Measurements from ENCODE around the gene LPCAT3.
"Not testable (repeated sequence)": the region's sequence is repeated elsewhere in the genome, so short reads cannot be mapped to it uniquely, and the experiment has no call there.

LPCAT3 gene, protein sequence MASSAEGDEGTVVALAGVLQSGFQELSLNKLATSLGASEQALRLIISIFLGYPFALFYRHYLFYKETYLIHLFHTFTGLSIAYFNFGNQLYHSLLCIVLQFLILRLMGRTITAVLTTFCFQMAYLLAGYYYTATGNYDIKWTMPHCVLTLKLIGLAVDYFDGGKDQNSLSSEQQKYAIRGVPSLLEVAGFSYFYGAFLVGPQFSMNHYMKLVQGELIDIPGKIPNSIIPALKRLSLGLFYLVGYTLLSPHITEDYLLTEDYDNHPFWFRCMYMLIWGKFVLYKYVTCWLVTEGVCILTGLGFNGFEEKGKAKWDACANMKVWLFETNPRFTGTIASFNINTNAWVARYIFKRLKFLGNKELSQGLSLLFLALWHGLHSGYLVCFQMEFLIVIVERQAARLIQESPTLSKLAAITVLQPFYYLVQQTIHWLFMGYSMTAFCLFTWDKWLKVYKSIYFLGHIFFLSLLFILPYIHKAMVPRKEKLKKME

DNA sequence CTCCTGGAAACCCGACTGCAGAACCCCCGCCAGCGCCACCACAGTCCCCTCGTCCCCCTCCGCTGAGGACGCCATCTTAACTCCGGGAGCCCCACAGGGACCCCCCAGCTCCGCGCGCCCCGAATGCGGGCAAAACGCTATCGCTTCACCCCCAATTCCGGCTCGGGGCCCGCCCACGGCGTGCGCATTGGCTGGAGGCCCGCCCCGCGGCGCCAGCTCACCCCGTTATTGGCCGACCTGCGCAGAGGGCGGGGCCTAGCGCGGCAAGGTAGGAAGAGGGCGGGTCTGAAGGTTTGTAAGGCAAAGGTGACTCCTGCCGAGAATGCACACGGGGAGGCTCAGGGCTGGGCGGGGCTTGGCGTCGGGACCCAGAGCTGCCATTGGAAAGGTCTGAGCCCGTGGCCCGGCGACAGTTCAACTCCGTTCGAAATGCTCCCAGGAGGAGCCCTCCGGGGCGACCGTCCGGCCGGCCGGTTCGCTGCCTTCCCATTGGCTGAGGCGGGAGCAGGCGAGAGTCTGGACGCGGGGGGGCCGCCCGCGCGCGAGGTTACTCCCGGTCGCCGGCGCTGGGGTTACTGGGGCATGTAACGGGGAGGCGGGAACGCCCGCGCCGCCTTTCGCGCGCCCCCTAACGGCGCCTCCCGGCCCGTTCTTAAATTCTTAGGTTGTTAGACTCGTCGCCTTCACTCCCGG, at the start of gene LPCAT3:
Gene LPCAT3 (minus strand): TSS at position 127 of the 693 bp plus-strand sequence. CDS start 52 bp downstream, at position 75.
- peak; percentile 99 for DNase-seq

DNA sequence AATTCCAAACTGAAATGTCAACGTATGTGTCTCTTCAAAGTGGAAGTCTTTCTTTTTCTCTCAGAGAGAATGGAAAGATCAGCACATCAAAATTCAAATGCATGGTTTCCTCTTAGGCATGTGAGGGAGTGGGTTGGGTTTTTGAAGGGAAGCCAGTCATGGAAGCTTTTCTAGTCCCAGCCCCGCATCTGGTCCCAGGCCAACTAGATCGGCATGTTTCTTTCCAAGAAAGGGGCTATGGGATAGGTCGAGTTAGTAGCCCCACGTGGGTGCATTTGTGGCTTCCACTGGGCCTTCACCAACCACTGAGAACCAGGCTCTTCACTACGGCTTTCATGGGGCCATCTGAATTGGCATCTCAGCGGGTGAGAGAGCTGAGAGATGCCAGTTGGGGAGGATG, 48.8 kb upstream of the LPCAT3 start:
- DNase-seq, result no peak

DNA sequence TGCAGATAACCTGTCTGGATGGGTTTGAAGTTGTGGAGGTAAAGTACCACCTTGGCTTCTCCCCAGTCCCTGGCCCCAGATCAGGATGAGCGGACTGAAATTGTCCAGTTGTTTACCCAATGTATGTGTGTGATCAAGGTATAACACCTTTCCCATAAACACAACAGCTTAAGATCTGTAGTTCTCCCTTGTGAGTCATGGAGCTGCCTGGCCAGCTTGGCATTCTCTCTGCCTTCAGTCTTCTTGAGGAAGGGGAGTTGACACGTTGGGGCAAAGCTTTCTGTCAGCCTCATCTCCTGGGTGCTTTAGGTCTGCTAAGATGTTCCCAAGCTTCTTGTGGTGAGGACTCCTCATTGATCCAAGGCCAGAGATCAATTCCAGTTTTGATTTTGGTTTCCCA, 48.3 kb upstream of the LPCAT3 start:
- DNase-seq, result no peak

DNA sequence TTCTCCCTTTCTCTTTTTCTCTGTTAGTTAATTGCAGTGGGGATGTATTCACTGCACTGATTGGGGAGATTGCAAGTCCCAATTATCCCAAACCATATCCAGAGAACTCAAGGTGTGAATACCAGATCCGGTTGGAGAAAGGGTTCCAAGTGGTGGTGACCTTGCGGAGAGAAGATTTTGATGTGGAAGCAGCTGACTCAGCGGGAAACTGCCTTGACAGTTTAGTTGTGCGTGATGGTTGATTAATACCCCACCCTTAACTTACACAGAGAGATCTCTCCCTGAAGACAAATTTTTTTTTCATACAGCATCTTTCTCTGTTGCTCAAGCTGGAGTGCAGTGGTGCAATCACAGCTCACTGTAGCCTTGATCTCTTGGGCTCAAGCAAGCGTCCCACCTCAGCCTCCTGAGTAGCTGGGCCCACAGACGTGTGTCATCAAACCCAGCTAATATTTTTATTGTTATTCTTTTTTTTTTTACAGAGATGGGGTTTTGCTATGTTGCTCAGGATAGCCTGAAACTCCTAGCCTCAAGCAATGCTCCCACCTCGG, 46.9 kb upstream of the LPCAT3 start:
- DNase-seq, result no peak

DNA sequence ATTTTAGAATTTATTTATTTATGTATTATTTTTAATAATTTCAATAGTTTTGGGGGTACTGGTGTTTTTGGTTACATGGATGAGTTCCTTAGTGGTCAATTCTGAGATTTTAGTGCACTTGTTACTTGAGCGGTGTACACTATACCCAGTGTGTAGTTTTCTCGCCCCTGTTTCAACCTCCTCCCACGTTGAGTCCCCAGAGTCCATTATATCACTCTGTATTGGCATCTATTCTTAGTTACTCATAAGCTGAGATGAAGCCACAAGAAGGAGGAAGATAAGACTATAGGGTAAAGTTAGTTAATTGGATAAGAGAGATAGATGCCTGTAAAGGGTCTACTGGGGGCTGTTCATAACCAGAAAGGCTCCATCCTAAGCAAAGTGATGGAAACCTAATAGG, 46.2 kb upstream of the LPCAT3 start:
- no peak for DNase-seq

DNA sequence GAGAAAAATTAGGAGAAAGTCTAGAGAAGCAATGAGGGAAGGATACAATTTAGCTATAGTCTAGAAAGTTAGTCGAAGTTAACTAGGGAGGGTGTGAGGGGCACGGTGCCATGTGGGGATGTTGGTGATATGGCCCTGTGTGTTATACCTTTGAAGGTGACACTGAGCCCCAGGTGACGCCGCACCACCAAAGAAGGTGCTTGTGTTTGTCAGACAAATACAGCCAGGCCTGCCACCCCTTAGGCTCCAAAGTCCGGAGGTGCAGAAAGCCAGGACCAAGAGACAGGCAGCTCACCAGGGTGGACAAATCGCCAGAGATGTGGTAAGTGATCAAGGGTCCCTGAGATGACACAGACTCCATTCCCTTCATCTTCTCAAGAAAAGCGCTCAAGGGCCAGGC, 43.3 kb upstream of the LPCAT3 start:
- DNase-seq, result no peak

DNA sequence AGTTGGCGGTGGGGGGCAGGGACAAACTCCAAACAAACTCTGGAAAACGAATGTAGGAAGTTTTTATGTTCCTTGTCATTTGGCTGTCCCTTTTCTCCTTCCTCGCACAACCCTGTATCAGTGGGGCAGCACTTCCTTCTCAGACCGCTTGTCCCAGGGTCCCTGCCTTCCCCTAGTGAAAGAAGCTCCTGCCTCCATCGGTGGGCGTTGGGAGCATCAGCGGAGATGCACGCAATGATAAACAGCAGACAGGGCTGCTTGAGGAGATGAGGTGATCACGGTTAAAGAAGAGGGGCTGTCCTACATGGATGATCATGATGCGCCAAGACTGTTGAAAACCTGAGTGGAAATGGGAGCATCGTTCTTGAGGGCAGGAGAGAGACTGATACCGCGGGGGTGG, 42.9 kb upstream of the LPCAT3 start:
- no peak for DNase-seq

DNA sequence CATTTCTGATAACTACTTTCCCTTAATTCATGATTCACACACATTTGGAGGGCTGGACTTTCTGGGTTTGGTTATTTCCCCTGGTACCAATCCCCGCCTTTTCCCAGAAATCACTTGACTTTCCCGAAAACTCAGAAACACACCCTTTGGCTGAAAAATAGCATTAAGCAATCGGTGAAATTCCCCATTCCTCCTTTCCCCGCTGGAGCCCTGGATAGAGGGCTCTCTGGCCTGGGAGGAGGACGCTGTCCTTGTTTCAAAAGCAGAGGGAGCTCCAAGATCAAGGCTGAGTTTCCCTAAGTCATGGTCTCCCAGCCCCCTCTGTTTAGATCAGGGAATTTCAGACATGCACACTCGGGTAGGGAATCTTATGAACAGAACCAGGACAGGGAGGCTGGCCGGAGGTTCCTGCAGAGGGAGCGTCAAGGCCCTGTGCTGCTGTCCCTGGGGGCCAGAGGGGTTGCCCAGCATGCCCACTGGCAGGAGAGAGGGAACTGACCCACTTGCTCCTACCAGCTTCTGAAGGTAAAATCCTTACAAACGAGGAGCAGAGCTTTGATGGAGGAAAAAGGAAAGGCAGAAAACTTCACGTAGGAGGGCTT, 42.2 kb upstream of the LPCAT3 start, which contains the start of gene C1S:
Gene C1S (plus strand): TSS at position 366 of the 602 bp plus-strand sequence. CDS start 1,195 bp downstream, outside the sequence.
- DNase-seq, result no peak

DNA sequence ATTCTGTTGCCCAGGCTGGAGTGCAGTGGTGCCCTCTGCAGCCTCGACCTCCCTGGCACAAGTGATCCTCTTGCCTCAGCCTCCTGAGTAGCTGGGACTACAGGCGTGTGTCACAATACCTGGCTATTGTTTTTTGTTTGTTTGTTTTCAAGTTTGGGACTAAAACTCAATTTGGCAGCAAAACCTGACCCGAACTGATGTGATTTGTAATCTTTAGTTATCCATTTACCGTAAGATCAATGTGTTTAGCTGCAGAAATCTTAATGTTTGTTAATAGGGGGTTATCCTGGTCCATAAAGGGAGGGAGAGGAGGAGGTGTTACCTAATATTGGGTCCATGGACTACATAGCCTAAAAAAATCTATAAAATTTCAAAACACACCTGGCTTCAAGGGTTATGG, 41.5 kb upstream of the LPCAT3 start:
- no peak for DNase-seq

DNA sequence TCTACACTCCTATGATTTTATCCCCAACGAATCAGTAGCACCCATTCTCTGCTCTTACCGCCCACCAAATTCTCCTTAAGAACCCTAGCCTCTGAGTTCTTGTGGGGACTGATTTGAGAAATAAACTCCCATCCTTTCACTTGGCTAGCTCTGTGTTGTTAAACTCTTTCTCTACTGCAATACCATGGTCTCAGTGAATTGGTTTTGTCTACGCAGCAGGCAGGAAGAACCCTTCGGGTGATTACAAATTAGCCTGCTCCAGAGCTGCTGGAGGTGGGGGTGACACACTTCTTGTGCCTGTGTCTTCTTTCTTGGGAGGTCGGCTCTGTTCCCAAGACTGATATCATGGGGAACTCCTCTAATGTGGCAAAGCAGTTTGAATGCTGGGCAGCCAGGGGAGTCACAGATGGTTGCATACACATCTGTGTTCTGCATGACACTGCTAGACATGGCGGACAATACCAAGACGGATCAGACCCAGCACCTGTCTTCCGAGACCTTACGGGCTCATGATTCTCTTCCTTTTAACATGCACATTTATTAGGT, 40.6 kb upstream of the LPCAT3 start:
- no peak for DNase-seq

DNA sequence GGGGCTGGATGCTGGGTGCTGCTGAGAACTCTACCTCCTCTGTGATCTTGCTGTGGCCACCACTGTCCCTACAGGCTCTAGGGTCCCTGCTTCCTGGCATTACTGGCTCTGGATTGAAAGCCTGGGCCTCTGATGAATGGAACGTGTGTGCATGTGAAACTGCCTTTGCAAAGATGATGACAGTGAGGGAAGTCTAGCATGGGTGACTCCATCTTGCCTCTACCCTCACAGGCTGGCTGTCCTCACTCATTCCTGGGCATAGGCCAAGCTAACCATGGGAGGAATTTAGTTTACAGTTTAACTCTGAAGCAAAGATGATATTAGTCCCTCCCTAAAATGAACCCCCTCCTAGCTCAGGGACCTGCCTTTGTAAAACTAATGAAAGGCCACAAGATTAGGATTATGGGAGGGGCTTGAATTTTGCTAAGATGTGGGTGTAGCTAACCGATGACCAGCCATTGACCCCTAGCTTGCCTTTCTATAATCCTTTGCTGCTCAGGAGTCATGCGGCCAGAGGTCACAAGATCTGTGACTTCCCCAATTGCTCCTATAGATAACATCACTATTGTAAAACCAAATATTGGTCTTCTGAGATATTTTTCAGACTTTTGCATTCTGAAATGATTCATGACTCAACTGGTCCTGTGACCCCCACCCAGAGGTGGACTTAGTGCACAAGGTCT, 40.0 kb upstream of the LPCAT3 start:
- no peak for DNase-seq

DNA sequence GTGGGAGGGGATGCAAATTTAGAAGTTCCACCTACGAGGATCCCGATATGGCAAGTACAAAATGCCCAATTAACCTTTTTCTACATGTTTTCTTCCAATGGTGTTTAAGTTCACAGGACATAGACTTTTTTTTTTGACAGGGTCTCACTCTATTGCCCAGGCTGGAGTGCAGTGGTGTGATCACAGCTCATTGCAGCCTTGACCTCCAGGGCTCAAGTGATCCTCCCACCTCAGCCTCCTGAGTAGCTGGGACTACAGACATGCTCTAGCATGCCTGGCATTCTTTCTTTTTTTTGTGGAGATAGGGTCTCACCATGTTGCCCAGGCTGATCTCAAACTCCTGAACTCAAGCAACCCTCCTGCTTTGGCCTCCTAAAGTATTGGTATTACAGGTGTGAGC, 37.5 kb upstream of the LPCAT3 start:
- DNase-seq, result not testable (repeated sequence)

DNA sequence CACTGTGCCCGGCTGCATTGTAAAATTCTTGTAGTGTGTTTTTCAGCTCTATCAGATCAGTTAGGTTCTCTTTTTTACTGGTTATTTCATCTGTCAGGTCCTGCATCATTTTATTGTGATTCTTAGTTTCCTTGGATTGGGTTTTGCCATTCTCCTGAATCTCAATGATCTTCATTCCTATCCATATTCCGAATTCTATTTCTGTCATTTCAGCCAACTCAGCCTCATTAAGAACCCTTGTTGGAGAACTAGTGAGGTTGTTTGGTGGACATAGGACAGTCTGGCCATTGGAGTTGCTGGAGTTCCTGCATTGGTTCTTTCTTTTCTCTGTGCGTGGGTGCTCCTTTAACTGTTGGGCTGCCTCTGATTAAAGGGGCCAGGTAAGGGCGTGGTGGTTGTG, 36.6 kb upstream of the LPCAT3 start:
- no peak for DNase-seq

DNA sequence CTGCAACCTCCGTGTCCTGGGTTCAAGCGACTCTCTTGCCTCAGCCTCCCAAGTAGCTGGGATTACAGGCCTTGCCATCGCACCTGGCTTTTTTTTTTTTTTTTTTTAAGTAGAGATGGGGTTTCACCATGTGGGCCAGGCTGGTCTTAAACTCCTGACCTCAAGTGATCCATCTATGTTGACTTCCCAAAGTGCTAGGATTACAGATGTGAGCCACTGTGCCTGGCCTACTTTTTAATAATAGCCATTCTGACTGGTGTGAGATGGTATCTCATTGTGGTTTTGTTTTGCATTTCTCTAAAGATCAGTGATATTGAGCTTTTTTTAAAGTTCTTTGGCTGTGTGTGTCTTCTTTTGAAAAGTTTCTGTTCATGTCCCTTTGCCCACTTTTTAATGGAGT, 31.7 kb upstream of the LPCAT3 start:
- not testable (repeated sequence) for DNase-seq

DNA sequence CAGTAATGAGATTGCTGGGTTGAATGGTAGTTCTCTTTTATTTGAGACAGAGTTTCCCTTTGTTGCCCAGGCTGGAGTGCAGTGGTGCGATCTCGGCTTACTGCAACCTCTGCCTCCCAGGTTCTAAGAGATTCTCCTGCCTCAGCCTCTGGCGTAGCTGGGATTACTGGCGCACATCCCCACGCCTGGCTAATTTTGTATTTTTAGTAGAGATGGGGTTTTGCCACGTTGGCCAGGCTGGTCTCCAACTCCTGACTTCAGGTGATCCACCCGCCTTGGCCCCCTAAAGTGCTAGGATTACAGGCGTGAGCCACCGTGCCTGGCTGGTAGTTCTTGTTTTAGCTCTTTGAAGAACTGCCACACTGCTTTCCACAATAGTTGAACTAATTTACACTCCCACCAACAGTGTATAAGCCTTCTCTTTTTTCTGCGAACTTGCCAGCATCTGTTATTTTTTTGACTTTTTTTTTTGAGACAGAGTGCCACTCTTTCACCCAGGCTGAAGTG, 31.2 kb upstream of the LPCAT3 start:
- not testable (repeated sequence) for DNase-seq

DNA sequence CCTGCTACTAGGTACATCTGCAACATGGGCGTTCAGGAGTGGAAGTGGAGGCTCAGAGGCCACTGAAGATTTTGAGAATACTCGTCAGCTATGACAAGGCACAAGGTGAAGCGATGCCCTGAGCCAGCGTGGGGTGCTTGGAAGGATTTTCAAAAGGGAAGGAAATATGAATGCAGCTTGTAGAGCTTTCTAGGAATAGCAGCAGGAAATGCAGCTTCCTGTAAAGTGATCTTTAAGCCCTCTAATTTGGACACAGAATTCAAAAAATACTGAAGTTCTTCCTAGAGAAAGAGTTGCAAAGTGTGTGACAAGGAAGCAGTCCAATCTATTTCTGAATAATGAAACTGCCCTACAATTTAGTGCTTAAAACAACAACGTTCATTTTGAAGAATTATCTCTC, 29.0 kb upstream of the LPCAT3 start:
- DNase-seq, result no peak

DNA sequence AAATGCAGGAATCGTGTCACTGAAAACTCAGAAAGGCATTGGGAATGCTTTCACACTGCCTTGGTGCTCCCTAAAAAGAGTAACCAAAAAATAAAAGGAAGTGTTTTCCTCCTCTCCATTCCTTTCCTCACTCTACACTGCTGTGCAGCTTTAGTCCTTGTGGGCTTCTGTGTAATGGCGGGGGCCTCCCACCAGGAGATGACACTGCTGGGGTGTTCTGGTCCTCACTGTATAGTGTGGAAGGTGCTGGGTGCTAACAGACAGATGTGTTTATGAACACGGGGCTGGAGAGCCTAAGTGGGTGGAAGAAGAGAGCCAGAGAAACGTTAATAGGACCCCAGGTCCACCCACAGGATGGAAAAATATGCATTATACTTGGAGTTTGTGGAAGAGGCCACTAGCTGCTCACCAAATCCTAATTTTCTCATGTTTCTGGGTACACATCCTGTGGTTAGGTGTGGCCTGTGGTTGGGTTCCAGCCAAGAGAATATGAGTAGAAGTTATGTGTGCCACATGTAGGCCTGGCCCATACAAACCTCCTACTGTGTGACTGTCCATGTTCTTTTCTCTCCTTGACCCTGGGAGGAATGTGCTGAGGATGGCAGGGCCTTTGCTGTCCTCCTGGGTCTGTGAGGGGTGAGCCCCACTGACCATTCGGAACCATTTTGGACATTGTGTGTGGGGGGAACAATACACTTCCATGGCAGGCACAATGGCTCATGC, 28.3 kb upstream of the LPCAT3 start:
- DNase-seq, result no peak

DNA sequence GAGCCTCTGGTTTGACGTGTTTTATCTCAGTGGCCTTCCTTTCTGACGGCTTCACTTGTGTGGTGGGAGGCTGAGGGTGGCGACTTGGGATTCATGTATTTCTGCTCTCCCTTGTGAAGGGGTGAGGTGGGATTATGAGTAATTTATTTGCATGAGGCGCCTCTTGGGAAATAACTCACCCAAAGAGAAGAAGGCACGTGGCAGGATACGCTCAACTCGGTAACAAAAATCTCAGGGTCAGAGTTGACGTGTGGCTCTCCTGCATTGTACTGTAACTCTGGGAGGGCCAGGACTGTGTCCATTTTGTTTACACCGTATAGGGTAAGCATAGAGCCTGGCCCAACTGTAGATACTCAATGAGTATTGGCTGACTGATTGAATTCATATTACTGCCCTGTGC, 27.6 kb upstream of the LPCAT3 start:
- no peak for DNase-seq

DNA sequence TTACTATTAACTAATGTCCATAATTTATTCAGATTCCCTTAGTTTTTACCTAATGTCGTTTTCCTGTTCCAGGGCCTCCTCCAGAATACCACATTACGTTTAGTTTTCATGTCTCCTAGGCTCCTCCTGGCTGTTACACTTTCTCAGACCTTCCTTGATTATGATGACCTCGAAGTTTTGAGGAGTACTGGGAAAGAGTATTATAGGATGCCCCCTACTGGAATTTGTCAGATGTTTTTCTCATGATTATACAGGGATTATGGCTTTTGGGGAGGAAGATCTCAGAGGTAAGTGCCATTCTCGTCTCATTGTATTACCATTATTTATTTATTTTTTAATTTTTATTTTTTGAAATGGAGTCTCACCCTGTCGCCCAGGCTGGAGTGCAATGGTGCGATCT, 24.6 kb upstream of the LPCAT3 start:
- peak; percentile 9 for DNase-seq

DNA sequence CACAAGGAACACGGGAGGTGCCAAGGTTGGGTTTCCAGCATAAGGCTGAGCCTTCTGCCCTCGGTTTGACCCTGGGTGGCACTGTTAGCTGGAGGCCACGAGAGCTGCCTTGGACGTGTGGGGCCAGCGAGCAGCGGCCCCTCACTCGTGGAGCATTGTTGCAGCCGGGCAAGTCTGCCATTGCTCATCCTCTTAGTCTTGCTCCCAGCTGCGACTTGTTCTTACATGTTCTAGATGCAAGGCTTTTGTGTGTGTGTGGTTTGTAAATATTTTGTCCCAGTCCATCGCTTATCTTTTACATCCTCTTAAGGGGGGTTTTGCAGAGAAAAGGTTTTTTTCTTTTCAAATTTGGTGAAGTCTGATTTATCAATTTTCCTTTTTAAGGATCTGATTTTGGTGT, 21.1 kb upstream of the LPCAT3 start:
- no peak for DNase-seq

DNA sequence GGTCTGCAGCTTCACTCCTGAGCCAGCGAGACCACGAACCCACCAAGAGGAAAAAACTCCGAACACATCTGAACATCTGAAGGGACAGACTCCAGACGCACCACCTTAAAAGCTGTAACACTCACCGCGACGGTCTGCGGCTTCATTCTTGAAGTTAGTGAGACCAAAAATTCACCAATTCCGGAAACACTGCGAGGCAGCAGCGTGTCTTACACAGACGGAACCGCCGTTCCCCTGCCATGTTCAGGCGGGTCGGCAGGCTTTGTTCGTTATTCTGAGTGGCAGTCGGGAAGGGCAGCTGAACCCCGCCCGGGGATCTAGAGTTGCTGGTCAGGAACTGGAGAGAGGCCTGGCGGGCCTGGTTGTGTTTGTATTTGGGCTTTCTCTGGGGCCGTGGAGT, 20.3 kb upstream of the LPCAT3 start:
- DNase-seq, result no peak

DNA sequence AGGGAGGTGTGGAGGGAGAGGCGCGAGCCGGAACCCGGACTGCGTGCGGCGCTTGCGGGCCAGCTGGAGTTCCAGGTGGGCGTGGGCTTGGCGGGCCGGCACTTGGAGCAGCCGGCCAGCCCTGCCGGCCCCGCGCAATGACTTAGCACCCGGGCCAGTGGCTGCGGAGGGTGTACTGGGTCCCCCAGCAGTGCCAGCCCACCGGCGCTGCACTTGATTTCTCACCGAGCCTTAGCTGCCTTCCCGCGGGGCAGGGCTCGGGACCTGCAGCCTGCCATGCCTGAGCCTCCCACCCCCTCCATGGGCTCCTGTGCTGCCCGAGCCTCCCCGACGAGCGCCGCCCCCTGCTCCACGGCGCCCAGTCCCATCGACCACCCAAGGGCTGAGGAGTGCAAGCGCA, 19.1 kb upstream of the LPCAT3 start:
- not testable (repeated sequence) for DNase-seq
